22Rv1 (cell line): ENCODE results near the gene EPS8L3.
"Not testable (repeated sequence)": the region's sequence is repeated elsewhere in the genome, so short reads cannot be mapped to it uniquely, and the experiment has no call there.

Source experiments
- H3K27ac ChIP-seq: fragments of 450-650 bp; 2 replicates; pipeline ENCODE4 v1.5.1; 2017
- ZFX ChIP-seq: fragments of 450-650 bp; IDR thresholded peaks from 2 replicates; pipeline ENCODE4 v1.6.1; 2017; ENCODE audit warnings: antibody characterized with exemption, borderline replicate concordance
- TF ChIP-seq, protein P1 (sequence below): fragments of 450-650 bp; IDR thresholded peaks from 2 replicates; pipeline ENCODE4 v1.5.1; 2017; ENCODE audit warnings: mild to moderate bottlenecking

The EPS8L3 gene

DNA sequence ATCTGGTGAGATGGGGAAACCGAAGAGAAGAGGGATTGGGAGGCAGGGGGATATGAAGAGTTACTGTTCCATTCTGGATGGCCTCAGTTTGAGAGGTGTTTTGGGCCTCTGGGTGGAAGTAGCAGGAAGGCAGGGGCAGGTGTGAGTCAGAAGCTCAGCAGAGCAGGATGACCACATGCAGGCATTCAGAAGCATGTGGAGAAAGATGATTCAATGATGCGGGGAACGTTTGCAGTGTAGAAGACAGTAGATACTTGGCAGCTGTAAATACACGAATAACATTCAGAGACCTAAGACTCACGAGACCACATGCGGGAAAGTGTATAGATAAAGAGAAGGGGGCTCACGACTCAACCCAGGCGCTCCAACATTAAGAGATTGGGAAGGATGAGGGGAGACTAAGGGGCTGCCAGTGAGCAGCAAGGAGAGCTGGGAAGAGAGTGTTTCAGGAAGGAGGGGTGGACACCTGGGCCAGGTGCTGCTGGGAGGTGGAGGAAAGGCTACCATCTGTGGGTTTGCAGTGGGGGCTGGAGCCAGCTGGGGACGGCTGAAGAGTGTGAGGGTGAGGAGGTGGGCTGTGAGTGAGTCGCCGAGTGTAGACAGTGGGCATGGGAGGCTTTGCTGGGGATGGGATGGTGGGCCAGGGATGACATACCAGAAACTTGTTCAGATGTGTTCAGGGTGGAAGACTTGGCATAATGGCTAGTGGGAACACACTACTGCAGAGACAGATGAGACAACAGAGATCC is 5.8 kb upstream of the EPS8L3 start:
- no peak for TF ChIP-seq ZFX
- TF ChIP-seq, protein P1, sequence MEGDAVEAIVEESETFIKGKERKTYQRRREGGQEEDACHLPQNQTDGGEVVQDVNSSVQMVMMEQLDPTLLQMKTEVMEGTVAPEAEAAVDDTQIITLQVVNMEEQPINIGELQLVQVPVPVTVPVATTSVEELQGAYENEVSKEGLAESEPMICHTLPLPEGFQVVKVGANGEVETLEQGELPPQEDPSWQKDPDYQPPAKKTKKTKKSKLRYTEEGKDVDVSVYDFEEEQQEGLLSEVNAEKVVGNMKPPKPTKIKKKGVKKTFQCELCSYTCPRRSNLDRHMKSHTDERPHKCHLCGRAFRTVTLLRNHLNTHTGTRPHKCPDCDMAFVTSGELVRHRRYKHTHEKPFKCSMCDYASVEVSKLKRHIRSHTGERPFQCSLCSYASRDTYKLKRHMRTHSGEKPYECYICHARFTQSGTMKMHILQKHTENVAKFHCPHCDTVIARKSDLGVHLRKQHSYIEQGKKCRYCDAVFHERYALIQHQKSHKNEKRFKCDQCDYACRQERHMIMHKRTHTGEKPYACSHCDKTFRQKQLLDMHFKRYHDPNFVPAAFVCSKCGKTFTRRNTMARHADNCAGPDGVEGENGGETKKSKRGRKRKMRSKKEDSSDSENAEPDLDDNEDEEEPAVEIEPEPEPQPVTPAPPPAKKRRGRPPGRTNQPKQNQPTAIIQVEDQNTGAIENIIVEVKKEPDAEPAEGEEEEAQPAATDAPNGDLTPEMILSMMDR, result no peak

GRCh38 chr1:109768820-109769219 is 5.1 kb upstream of the EPS8L3 start:
- H3K27ac ChIP-seq, result no peak overlapping the region
- TF ChIP-seq, protein P1, result no peak
- TF ChIP-seq ZFX, result no peak

More for the DNA sequence above, 5.8 kb upstream of the EPS8L3 start:
- no peak overlapping the region for H3K27ac ChIP-seq

DNA sequence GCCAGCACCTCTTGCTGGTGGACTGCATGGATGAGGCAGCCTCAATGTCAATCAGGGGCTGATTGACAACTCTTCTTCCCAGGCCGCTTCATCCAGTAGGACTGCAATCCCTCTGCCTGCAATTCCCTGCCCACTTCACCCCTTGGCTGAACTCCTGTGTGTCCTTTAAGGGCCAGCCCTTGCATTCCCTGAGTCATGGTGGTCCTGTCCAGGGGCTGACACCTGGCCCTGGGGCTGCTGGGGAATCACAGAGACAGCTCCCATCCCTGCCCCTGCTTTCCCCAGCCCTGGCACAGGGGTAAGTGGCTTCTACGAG is 4.6 kb upstream of the EPS8L3 start:
- TF ChIP-seq ZFX, result no peak
- TF ChIP-seq, protein P1, result no peak
- H3K27ac ChIP-seq, result no peak overlapping the region

- H3K27ac ChIP-seq, result no peak overlapping the region
- TF ChIP-seq ZFX, result no peak
- TF ChIP-seq, protein P1, result no peak
Measured at GRCh38 chr1:109767637-109768334, 4.1 kb upstream of the EPS8L3 start.

DNA sequence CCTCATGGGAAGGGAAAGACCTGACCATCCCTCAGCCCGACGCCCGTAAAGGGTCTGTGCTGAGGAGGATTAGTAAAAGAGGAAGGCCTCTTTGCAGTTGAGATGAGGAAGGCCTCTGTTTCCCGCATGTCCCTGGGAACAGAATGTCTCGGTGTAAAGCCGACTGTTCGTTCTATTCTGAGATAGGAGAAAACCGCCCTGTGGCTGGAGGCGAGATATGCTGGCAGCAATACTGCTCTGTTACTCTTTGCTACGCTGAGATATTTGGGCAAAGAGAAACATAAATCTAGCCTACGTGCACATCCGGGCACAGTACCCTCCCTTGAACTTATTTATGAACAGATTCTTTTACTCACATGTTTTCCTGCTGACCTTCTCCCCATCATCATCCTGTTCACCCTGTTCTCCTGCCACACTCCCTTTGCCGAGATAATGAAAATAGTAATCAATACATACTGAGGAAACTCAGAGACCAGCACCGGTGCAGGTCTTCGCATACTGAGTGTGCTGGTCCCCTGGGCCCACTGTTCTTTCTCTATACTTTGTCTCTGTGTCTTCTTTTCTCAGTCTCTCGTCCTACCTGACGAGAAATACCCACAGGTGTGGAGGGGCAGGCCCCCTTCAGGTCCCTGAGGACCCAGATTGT is 3.4 kb upstream of the EPS8L3 start:
- not testable (repeated sequence) for H3K27ac ChIP-seq

GRCh38 chr1:109765896-109766615 is 2.3 kb upstream of the EPS8L3 start:
- TF ChIP-seq ZFX, result no peak
- TF ChIP-seq, protein P1, result no peak
- no peak overlapping the region for H3K27ac ChIP-seq

- TF ChIP-seq, protein P1, result no peak
- no peak for TF ChIP-seq ZFX
- H3K27ac ChIP-seq, result no peak overlapping the region
Measured at GRCh38 chr1:109765483-109765815, 1.7 kb upstream of the EPS8L3 start.
